Tibial nerve (tissue), 4 donors: ENCODE results near the gene MAPT.

Experiments
- EP300 ChIP-seq, 2 donors: sonication (generic); formaldehyde crosslinking; IDR thresholded peaks; one replicate each; pipeline ENCODE4 v1.6.1; 2017; ENCODE audit warnings: antibody characterized with exemption in 2 of 2, mild to moderate bottlenecking in 1 of 2
- POLR2A ChIP-seq, 2 donors: fragments of 450-650 bp; IDR thresholded peaks; one replicate each; pipeline ENCODE4 v1.6.1; 2017; ENCODE audit warnings: antibody characterized with exemption in 2 of 2, mild to moderate bottlenecking in 2 of 2, moderate library complexity in 2 of 2
- TF ChIP-seq, protein P1 (sequence below), 5 experiments: fragments of 200-600 bp in 3 of 5; fragments of 450-650 bp in 2 of 5; sonication (generic) in 3 of 5; IDR thresholded peaks; one replicate each; pipeline ENCODE4 v1.5.1; 2016 to 2019; ENCODE audit warnings: antibody characterized with exemption in 5 of 5, mild to moderate bottlenecking in 3 of 5, moderate library complexity in 2 of 5

DNA sequence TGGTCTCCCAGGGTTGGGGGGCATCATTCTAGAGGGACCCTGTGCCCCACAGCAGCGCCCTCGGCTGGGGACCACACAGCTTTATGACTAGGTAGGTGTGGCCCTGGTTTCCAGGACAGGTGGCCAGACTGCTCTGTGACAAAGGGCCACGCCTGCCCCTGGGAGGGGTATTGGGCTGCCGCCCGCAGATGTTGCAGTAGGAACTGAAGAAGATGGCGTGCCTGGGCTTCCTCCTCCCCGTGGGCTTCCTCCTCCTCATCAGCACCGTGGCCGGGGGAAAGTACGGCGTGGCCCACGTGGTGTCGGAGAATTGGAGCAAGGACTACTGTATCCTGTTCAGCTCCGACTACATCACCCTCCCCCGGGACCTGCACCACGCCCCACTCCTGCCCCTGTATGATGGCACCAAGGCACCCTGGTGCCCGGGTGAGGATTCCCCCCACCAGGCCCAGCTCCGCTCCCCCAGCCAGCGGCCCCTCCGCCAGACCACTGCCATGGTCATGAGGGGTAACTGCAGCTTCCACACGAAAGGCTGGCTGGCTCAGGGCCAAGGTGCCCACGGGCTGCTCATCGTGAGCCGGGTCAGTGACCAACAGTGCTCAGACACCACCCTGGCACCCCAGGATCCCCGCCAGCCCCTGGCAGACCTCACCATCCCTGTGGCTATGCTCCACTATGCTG lies 49.5 kb upstream of the MAPT start, which contains the start of gene SPPL2C:
- TF ChIP-seq, protein P1, sequence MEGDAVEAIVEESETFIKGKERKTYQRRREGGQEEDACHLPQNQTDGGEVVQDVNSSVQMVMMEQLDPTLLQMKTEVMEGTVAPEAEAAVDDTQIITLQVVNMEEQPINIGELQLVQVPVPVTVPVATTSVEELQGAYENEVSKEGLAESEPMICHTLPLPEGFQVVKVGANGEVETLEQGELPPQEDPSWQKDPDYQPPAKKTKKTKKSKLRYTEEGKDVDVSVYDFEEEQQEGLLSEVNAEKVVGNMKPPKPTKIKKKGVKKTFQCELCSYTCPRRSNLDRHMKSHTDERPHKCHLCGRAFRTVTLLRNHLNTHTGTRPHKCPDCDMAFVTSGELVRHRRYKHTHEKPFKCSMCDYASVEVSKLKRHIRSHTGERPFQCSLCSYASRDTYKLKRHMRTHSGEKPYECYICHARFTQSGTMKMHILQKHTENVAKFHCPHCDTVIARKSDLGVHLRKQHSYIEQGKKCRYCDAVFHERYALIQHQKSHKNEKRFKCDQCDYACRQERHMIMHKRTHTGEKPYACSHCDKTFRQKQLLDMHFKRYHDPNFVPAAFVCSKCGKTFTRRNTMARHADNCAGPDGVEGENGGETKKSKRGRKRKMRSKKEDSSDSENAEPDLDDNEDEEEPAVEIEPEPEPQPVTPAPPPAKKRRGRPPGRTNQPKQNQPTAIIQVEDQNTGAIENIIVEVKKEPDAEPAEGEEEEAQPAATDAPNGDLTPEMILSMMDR (IDR thresholded peaks at IDR 0.05): no peak
- TF ChIP-seq EP300 (IDR thresholded peaks at IDR 0.05) (no peak), POLR2A (IDR thresholded peaks at IDR 0.05) (no peak)
